Caco-2 (cell line): ENCODE results near the gene LHX1. TPM values are rescaled to one million over a fixed set of nuclear protein-coding genes. Genes with fewer than 3 reads are reported as not detected.

ENCODE experiments used
- BruUV-seq: library from RNA; stranded (reverse); fragments of 400-500 nt; replicated peaks from 2 replicates; lab custom pipeline; 2021; lab: Mats Ljungman, UMichigan
- CTCF ChIA-PET: fragments of 300-600 bp; sonication (Branson Sonifier 250); formaldehyde crosslinking; loops from one replicate; lab custom pipeline; 2022; ENCODE audit warnings: antibody characterized with exemption; lab: Charles Lee
- POLR2A ChIA-PET: fragments of 300-600 bp; sonication (Branson Sonifier 250); formaldehyde crosslinking; loops from one replicate; lab custom pipeline; 2022; ENCODE audit warnings: antibody characterized with exemption; lab: Charles Lee
- DNase-seq, 2 experiments: peaks; one replicate each; pipeline versions ENCODE4 v3.0.0 to v3.0.0-alpha.2; 2020 to 2022
- H3K27me3 ChIP-seq: replicated peaks from 2 replicates; pipeline ENCODE4 v1.6.0; 2011; ENCODE audit warnings: low read length; ENCODE audit not compliant: control insufficient read depth, insufficient read depth
- H3K36me3 ChIP-seq: 2 replicates; pipeline ENCODE4 v1.5.1; 2011; ENCODE audit warnings: low read length; ENCODE audit not compliant: control insufficient read depth, insufficient read depth
- H3K4me1 ChIP-seq: fragments of 250-450 bp; sonication (Bioruptor Pico); 2 replicates; pipeline ENCODE4 v1.5.1; 2020; ENCODE audit warnings: mild to moderate bottlenecking
- H3K4me3 ChIP-seq: 2 replicates; pipeline ENCODE4 v1.5.1; 2011; ENCODE audit warnings: low read depth, mild to moderate bottlenecking, control low read depth, low read length
- H3K9me3 ChIP-seq: fragments of 250-450 bp; sonication (Bioruptor Pico); 2 replicates; pipeline ENCODE4 v1.5.1; 2020; ENCODE audit warnings: mild to moderate bottlenecking, moderate library complexity
- H3K27ac Mint-ChIP-seq: one replicate; pipeline ENCODE4 v1.8.0; 2022; ENCODE audit warnings: mixed read lengths; ENCODE audit not compliant: unreplicated experiment
- H3K27me3 Mint-ChIP-seq: one replicate; pipeline ENCODE4 v1.8.0; 2022; ENCODE audit warnings: mixed read lengths; ENCODE audit not compliant: insufficient read depth, unreplicated experiment
- H3K36me3 Mint-ChIP-seq: one replicate; pipeline ENCODE4 v1.8.0; 2022; ENCODE audit warnings: mild to moderate bottlenecking, mixed read lengths; ENCODE audit not compliant: insufficient read depth, unreplicated experiment
- H3K4me1 Mint-ChIP-seq: one replicate; pipeline ENCODE4 v1.8.0; 2022; ENCODE audit warnings: low read depth, mixed read lengths; ENCODE audit not compliant: unreplicated experiment
- H3K4me3 Mint-ChIP-seq: one replicate; pipeline ENCODE4 v1.8.0; 2022; ENCODE audit warnings: mild to moderate bottlenecking, moderate library complexity, mixed read lengths; ENCODE audit not compliant: unreplicated experiment
- H3K9me3 Mint-ChIP-seq: one replicate; pipeline ENCODE4 v1.8.0; 2022; ENCODE audit warnings: mixed read lengths; ENCODE audit not compliant: unreplicated experiment
- intact Hi-C: fragments of 100-400 bp; cut with micrococcal nuclease; formaldehyde crosslinking; loops from one replicate; pipeline ENCODE4 v1.10.0; 2022; ENCODE audit not compliant: unreplicated experiment
- total RNA-seq: library from RNA; stranded (reverse); gene quantifications from 2 replicates; pipeline ENCODE4 v1.2.3, GENCODE V29; 2022
- TF ChIP-seq, protein P1 (sequence below), 2 experiments: fragments of 200-600 bp in 1 of 2; IDR thresholded peaks; 1 replicate in 1 of 2; 2 replicates in 1 of 2; pipeline versions ENCODE4 v1.5.1 to v1.8.0; 2011 to 2022; ENCODE audit warnings: antibody characterized with exemption in 1 of 2, control low read depth in 1 of 2, inconsistent platforms in 1 of 2, low read depth in 1 of 2, low read length in 1 of 2, mild to moderate bottlenecking in 1 of 2, moderate library complexity in 1 of 2; ENCODE audit not compliant: insufficient read depth in 1 of 2, severe bottlenecking in 1 of 2, unreplicated experiment in 1 of 2

Gene LHX1
- total RNA-seq, 1 experiment from 2014 or later: not detected

DNA sequence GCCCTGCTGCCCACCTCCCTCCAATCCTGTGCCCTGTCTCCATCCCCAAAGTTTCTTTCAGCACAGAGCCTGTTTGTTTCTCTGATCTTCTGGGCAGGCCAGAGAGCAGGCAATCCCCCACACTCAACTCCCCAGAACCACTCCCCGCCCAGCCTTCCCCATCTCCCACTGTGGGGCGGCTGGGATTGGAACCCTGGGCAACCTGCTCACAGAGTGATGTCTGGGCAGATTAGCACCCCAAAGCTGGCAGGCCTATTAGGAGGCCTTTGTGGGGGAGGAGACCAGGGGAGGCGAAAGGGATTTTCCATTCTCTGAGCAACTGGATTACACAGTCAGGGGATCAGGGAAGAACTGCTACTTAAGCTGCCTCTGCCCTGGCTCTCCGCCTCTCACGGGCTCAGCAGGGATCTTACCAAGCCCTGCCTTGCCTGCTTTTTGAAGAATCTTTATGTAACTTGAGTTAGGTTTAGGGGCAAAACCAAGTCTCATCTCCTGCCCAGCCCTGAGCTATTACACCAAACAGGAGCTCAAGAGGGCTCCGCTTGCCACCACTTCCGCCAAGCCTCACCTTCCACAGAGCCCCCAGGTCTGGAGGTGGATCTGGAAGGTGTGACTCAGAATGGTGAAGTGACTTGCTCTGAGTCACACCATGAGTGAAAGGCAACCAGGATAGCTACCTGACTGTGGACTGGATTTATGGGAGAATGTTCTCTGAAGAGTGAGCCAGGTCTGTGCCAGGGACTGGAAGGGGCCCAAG is 16.0 kb upstream of the LHX1 start:
- TF ChIP-seq, protein P1, sequence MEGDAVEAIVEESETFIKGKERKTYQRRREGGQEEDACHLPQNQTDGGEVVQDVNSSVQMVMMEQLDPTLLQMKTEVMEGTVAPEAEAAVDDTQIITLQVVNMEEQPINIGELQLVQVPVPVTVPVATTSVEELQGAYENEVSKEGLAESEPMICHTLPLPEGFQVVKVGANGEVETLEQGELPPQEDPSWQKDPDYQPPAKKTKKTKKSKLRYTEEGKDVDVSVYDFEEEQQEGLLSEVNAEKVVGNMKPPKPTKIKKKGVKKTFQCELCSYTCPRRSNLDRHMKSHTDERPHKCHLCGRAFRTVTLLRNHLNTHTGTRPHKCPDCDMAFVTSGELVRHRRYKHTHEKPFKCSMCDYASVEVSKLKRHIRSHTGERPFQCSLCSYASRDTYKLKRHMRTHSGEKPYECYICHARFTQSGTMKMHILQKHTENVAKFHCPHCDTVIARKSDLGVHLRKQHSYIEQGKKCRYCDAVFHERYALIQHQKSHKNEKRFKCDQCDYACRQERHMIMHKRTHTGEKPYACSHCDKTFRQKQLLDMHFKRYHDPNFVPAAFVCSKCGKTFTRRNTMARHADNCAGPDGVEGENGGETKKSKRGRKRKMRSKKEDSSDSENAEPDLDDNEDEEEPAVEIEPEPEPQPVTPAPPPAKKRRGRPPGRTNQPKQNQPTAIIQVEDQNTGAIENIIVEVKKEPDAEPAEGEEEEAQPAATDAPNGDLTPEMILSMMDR (IDR thresholded peaks at IDR 0.05; ENCODE audit: insufficient read depth in 1 of 2, low read depth in 1 of 2, low read length in 1 of 2, severe bottlenecking in 1 of 2, unreplicated experiment in 1 of 2): no peak
- H3K36me3 Mint-ChIP-seq: no peaks in the 10 kb centered on the region
- intact Hi-C loops: no loop called here
- Histone ChIP-seq H3K36me3 (no peaks in the 10 kb centered on the region), H3K9me3 (no peaks in the 10 kb centered on the region), H3K4me3 (no peak overlapping the region), H3K27me3 (no peaks in the 10 kb centered on the region; the same call in 1 of the 2 replicates), H3K4me1 (no peaks in the 10 kb centered on the region)
- no peak overlapping the region for H3K4me3 Mint-ChIP-seq
- peaks cover 3% of the 10 kb centered on the region for H3K27me3 Mint-ChIP-seq
- POLR2A ChIA-PET: no interaction called here
- no peak for DNase-seq
- H3K27ac Mint-ChIP-seq: no peak overlapping the region
- CTCF ChIA-PET: no interaction called here
- H3K4me1 Mint-ChIP-seq: peaks cover 6% of the 10 kb centered on the region
- no peaks in the 10 kb centered on the region for H3K9me3 Mint-ChIP-seq
- BruUV-seq: no TSS peak

DNA sequence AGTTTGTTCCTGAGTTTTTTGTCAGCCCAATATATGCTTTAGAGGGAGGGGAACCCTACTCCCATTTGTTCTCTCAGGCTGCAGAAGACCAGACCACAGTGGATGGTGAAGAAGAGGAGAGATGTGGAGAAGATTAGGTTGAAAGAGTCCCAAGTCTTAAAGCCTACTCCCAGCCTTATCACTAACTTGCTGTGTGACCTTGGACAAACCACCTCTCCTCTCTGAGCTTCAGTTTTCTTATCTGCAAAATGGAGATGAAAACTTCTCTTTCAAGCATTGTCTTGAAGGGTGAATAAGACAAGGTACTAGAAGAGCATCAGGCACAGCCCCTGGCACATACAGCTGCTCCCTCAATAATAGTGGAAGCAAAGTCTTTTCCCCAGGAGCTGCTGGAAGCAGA is 15.1 kb upstream of the LHX1 start:
- POLR2A ChIA-PET: no interaction called here
- H3K4me1 Mint-ChIP-seq: peaks cover 6% of the 10 kb centered on the region
- H3K9me3 ChIP-seq: no peaks in the 10 kb centered on the region
- no peaks in the 10 kb centered on the region; the same call in 1 of the 2 replicates for H3K27me3 ChIP-seq
- H3K36me3 Mint-ChIP-seq: no peaks in the 10 kb centered on the region
- no peak for DNase-seq
- H3K27ac Mint-ChIP-seq: no peak overlapping the region
- intact Hi-C loops: no loop called here
- no peaks in the 10 kb centered on the region for H3K4me1 ChIP-seq
- H3K9me3 Mint-ChIP-seq: no peaks in the 10 kb centered on the region
- TF ChIP-seq, protein P1 (IDR thresholded peaks at IDR 0.05; ENCODE audit: insufficient read depth in 1 of 2, low read depth in 1 of 2, low read length in 1 of 2, severe bottlenecking in 1 of 2, unreplicated experiment in 1 of 2): no peak
- no peak overlapping the region for H3K4me3 ChIP-seq
- CTCF ChIA-PET: no interaction called here
- H3K27me3 Mint-ChIP-seq: peaks cover 3% of the 10 kb centered on the region
- no peaks in the 10 kb centered on the region for H3K36me3 ChIP-seq
- no peak overlapping the region for H3K4me3 Mint-ChIP-seq
- BruUV-seq: no TSS peak

DNA sequence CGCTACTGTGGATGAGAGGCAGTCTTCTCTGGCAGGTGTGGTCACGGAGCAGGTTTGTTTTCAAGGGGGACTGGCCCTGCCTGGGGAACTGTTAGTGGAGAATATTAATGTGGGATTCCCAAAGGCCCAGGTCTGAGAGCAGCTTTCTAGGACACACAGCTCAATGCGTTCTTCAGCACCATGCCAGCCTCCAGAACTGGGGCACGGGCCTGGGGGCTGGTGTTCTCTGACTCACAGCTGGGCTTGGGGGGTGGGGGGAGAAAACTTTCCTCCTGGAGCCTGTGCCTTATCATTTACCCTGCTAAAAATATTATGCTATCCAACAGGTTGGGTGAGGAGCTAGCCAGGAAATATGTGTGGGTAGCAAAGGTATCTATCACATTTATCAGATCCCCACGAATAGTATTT is 13.5 kb upstream of the LHX1 start:
- CTCF ChIA-PET: no interaction called here
- Mint-ChIP-seq H3K9me3 (no peaks in the 10 kb centered on the region), H3K27me3 (peaks cover 9% of the 10 kb centered on the region), H3K27ac (no peak overlapping the region), H3K4me1 (peaks cover 6% of the 10 kb centered on the region), H3K36me3 (no peaks in the 10 kb centered on the region), H3K4me3 (no peak overlapping the region)
- Histone ChIP-seq H3K27me3 (no peaks in the 10 kb centered on the region; the same call in 1 of the 2 replicates), H3K36me3 (no peaks in the 10 kb centered on the region), H3K9me3 (no peaks in the 10 kb centered on the region), H3K4me3 (no peak overlapping the region), H3K4me1 (no peaks in the 10 kb centered on the region)
- intact Hi-C loops: no loop called here
- no peak for DNase-seq
- TF ChIP-seq, protein P1 (IDR thresholded peaks at IDR 0.05; ENCODE audit: insufficient read depth in 1 of 2, low read depth in 1 of 2, low read length in 1 of 2, severe bottlenecking in 1 of 2, unreplicated experiment in 1 of 2): no peak
- POLR2A ChIA-PET: no interaction called here
- BruUV-seq: no TSS peak
